Suprapubic skin (tissue), 4 donors: Measurements from ENCODE around the gene CD44. TPM values are rescaled to one million over a fixed set of nuclear protein-coding genes. Genes with fewer than 3 reads are reported as not detected.

Source experiments
- DNase-seq, 2 donors: peaks; one replicate each; pipeline ENCODE4 v3.0.0-alpha.2; 2019; ENCODE audit warnings: low spot score in 2 of 2
- H3K27ac ChIP-seq: fragments of 200-600 bp; sonication (generic); one replicate; pipeline ENCODE4 v1.5.1; 2019
- H3K27me3 ChIP-seq: fragments of 200-600 bp; sonication (generic); one replicate; pipeline ENCODE4 v1.5.1; 2019
- H3K36me3 ChIP-seq: fragments of 200-600 bp; sonication (generic); one replicate; pipeline ENCODE4 v1.5.1; 2019
- H3K4me1 ChIP-seq: fragments of 200-600 bp; sonication (generic); one replicate; pipeline ENCODE4 v1.5.1; 2019
- H3K4me3 ChIP-seq: fragments of 200-600 bp; sonication (generic); one replicate; pipeline ENCODE4 v1.5.1; 2019; ENCODE audit warnings: mild to moderate bottlenecking
- H3K9me3 ChIP-seq: fragments of 200-600 bp; sonication (generic); one replicate; pipeline ENCODE4 v1.5.1; 2019
- EP300 ChIP-seq: sonication (generic); formaldehyde crosslinking; IDR thresholded peaks from one replicate; pipeline ENCODE4 v1.6.1; 2017; ENCODE audit warnings: antibody characterized with exemption
- POLR2A ChIP-seq, 2 donors: fragments of 450-650 bp; IDR thresholded peaks; one replicate each; pipeline ENCODE4 v1.6.1; 2017; ENCODE audit warnings: antibody characterized with exemption in 2 of 2, mild to moderate bottlenecking in 2 of 2, moderate library complexity in 2 of 2
- POLR2AphosphoS5 ChIP-seq, 3 donors: sonication (generic); formaldehyde crosslinking; IDR thresholded peaks; one replicate each; pipeline ENCODE4 v1.6.1; 2017; ENCODE audit warnings: antibody characterized with exemption in 3 of 3
- WGBS: methylation state at CpG from one replicate; pipeline ENCODE4 v1.1.5; 2018; 5-methylcytosine and 5-hydroxymethylcytosine counted together
- total RNA-seq, 4 donors: library from RNA; depleted of rRNA; stranded (reverse); fragments of >200 nt; gene quantifications; one replicate each; pipeline ENCODE4 v1.1.0, GENCODE V29; 2016
- TF ChIP-seq, protein P1 (sequence below), 2 donors: fragments of 200-600 bp in 1 of 2; fragments of 450-650 bp in 1 of 2; sonication (generic) in 1 of 2; IDR thresholded peaks; one replicate each; pipeline ENCODE4 v1.5.1; 2016 to 2019; ENCODE audit warnings: antibody characterized with exemption in 2 of 2, mild to moderate bottlenecking in 1 of 2, moderate library complexity in 1 of 2

The CD44 gene
- total RNA-seq, 4 donors from 2014 or later = 1,361 to 2,207 (median 1,502) TPM

DNA sequence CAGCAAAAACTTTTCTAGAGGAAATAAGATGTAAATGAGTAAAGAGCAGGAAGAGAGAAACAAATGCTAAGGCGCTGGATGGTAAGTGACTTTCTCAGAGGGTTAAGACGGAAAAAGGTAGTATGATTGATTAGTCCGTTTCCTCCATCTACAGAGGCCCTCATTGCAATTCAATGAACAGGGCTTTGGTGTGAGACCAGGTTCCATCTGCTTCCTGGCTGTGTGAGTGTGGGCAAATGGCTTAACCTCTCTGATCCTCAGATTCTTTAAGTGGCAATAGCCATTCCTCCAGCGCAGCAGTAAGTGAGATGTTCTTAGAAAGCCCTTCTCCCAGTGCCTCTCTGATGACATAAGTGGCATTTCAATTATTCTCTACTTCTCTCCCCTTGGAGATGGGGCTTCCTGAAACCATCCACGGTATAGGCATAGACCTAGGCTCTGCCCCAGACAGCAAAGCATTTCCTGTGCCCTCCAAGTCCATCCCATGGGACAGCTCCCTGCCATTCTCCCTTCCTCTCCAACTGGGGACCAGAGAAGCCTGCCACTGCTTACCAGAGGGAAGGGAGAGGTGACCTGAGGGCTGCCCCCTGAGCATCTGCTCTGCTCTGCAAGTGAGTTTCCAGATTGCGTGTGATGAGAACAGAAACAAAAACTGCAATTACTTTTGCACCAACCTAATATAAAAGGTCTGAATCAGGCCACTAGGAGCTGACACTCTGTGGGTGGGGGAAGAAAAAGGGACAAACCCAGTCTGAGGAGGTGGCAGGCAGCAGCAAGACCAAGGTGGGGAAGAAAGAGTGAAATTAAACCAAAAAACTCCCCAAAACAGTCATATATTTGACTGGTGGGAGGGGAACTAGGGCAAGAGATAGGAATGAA lies 12.7 kb upstream of the CD44 start:
- TF ChIP-seq, protein P1, sequence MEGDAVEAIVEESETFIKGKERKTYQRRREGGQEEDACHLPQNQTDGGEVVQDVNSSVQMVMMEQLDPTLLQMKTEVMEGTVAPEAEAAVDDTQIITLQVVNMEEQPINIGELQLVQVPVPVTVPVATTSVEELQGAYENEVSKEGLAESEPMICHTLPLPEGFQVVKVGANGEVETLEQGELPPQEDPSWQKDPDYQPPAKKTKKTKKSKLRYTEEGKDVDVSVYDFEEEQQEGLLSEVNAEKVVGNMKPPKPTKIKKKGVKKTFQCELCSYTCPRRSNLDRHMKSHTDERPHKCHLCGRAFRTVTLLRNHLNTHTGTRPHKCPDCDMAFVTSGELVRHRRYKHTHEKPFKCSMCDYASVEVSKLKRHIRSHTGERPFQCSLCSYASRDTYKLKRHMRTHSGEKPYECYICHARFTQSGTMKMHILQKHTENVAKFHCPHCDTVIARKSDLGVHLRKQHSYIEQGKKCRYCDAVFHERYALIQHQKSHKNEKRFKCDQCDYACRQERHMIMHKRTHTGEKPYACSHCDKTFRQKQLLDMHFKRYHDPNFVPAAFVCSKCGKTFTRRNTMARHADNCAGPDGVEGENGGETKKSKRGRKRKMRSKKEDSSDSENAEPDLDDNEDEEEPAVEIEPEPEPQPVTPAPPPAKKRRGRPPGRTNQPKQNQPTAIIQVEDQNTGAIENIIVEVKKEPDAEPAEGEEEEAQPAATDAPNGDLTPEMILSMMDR (IDR thresholded peaks at IDR 0.05) = no peak
- TF ChIP-seq EP300 (no peak), POLR2A (IDR thresholded peaks at IDR 0.05) (no peak), POLR2AphosphoS5 (IDR thresholded peaks at IDR 0.05) (no peak)
- Histone ChIP-seq H3K4me3 (no peak overlapping the region), H3K27ac (no peak overlapping the region), H3K36me3 (no peaks in the 10 kb centered on the region), H3K9me3 (no peaks in the 10 kb centered on the region), H3K4me1 (no peaks in the 10 kb centered on the region), H3K27me3 (no peaks in the 10 kb centered on the region)
- WGBS = 85% methylated on average over 6 of the region's 6 CpGs
- DNase-seq = no peak

DNA sequence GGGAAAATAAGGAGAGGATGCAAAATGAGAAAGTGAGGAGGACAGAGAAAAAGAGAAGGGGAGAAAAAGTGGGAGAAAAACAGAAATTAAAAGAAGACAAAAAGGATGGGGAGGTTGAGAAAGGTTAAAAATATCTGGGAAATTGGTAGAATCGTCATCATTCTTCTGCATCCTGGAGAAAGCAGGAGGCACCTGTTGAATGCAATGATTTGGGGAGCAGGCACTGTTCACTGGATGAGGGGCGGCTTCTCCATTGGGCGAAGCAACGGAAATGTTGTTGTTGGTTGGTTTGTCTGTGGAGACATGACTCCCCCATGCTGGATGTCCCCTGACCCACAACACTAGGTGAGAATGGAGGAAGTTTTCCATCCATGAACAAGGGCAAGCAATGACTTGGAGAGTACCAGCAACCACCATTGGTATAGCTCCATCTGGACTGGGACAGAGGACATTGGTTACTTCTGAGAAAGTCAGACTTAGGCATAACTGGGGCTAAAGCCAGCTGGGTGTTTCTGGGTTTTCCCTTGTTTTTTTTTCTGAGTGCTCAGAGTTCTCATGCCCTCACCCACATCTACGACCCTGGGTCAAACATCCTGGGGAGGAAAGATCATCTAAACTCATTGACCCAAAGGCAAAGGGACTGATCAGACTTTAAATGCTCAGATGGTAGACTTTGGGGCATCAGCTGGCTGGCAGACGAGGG lies 11.9 kb upstream of the CD44 start:
- 83% methylated on average over 6 of the region's 6 CpGs for WGBS
- no peak overlapping the region for H3K27ac ChIP-seq
- DNase-seq = no peak
- no peak overlapping the region for H3K4me3 ChIP-seq
- no peaks in the 10 kb centered on the region for H3K27me3 ChIP-seq
- H3K9me3 ChIP-seq = no peaks in the 10 kb centered on the region
- H3K4me1 ChIP-seq = peaks cover 7% of the 10 kb centered on the region
- H3K36me3 ChIP-seq = no peaks in the 10 kb centered on the region
- TF ChIP-seq, protein P1 (IDR thresholded peaks at IDR 0.05) = no peak
- no peak for TF ChIP-seq POLR2A (IDR thresholded peaks at IDR 0.05)
- no peak for TF ChIP-seq EP300
- TF ChIP-seq POLR2AphosphoS5 (IDR thresholded peaks at IDR 0.05) = no peak

DNA sequence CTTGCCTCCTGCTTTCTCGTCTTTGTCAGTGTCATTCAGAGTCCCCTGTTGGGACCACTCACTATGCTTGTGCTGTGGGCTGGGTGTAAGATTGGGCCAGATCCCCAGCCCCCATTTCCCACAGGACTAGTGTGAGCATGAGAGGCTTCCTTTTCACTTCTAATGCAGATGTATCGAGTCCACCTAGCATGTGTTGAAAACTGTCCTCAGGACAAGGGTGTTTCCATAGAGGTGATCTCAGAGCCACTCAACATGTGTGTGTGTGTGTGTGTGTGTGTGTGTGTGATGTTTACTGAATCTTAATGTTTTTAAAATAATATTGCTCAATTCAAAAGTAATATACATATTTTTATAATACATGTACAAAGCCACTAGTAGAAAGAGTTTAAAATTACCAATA lies 11.4 kb upstream of the CD44 start:
- DNase-seq = no peak
- H3K9me3 ChIP-seq = no peaks in the 10 kb centered on the region
- no peak overlapping the region for H3K4me3 ChIP-seq
- no peaks in the 10 kb centered on the region for H3K36me3 ChIP-seq
- peaks cover 7% of the 10 kb centered on the region for H3K4me1 ChIP-seq
- 100% methylated on average over 2 of the region's 2 CpGs for WGBS
- no peaks in the 10 kb centered on the region for H3K27me3 ChIP-seq
- TF ChIP-seq, protein P1 (IDR thresholded peaks at IDR 0.05) = no peak
- TF ChIP-seq POLR2A (IDR thresholded peaks at IDR 0.05) = no peak
- TF ChIP-seq EP300 = no peak
- TF ChIP-seq POLR2AphosphoS5 (IDR thresholded peaks at IDR 0.05) = no peak
- H3K27ac ChIP-seq = no peak overlapping the region

DNA sequence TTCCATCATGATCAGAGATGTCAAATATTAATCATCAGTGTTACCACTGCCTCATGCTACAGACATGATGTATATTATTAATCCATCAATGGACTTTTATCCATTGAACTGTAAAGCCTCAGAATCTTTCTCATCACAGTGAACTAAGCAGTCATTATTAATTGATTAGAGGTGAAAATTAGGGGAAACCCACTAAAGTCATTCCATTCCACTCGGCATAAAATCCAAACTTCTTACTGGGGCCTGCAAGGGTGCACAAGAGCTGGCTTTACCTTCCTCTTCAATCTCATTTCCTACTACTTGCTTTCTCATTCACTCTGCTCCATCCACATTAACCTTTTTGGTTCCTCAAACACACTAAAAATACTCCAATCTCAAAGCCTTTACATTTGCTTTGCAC lies 7.9 kb upstream of the CD44 start:
- WGBS = 91% methylated on average over 1 of the region's 1 CpG
- Histone ChIP-seq H3K9me3 (no peaks in the 10 kb centered on the region), H3K27ac (no peak overlapping the region), H3K4me1 (peaks cover 19% of the 10 kb centered on the region), H3K4me3 (no peak overlapping the region), H3K27me3 (no peaks in the 10 kb centered on the region), H3K36me3 (no peaks in the 10 kb centered on the region)
- no peak for DNase-seq
- TF ChIP-seq EP300 (no peak), POLR2AphosphoS5 (IDR thresholded peaks at IDR 0.05) (no peak), POLR2A (IDR thresholded peaks at IDR 0.05) (no peak)
- TF ChIP-seq, protein P1 (IDR thresholded peaks at IDR 0.05) = no peak

DNA sequence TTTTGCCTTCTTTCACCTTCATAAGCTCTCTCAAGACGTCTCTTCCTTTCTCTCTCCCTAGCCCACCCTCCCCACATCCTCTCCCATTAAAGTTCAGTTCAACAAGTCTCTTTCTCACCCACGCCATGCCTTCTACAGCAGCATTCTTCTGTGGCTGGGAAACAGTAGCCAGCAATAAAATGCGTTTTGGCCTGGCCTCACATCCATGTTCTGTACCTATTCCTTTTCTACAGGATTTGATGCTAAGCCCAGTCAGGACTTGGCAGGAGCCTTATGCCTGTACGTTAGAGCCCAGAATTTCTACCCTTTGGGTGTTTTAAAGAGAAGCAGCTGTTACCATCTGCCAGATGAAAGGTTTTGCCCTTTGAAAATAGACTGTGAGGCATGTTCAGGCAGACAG lies 7.1 kb upstream of the CD44 start:
- whole genome bisulfite sequencing = 56% methylated on average over 4 of the region's 4 CpGs
- H3K27ac ChIP-seq = no peak overlapping the region
- TF ChIP-seq EP300 (no peak), POLR2A (IDR thresholded peaks at IDR 0.05) (no peak), POLR2AphosphoS5 (IDR thresholded peaks at IDR 0.05) (no peak)
- TF ChIP-seq, protein P1 (IDR thresholded peaks at IDR 0.05) = no peak
- no peaks in the 10 kb centered on the region for H3K27me3 ChIP-seq
- H3K4me1 ChIP-seq = peaks cover 19% of the 10 kb centered on the region
- DNase-seq = no peak
- no peak overlapping the region for H3K4me3 ChIP-seq
- H3K36me3 ChIP-seq = no peaks in the 10 kb centered on the region
- no peaks in the 10 kb centered on the region for H3K9me3 ChIP-seq
